ENCODE results near the gene ZNF12.

The ZNF12 gene

DNA sequence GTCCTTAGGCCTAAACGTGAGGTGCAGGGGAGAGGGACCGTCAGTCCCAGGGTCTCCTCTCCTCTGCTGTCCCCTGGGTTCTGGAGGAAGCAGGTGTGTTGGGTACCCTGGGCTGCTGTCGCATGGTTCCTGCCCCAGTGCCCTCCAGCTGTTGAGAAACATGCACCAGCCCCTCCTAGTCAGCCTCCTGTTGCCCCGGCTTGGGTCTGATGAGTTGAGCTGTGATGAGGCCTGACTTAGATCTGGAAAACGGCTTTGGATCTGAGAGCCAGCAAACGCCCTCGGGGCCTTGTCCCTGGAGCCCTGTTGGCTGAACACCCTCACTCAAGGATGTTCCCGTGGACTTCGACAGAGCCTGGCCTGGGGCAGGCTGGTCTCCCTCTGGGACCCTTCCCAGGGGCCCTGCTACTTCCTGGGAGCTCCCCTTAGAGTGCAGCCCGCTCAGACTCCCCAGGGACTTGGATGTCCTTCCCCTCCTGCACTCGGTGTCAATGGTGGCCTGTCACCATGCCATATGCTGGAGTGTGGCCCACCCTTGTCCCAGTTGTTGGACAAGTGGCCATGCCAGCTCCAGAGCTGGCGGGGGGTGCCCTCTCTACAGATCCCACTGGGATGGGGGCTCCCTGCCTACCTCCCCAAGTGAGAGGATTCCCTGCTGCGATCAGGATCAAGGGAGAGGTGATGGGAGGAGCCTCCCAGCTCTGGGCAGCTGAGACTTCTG, 57.3 kb downstream of the ZNF12 start:
- Histone ChIP-seq H3K4me3 (ENCODE audit: low read length) (no peak overlapping the region), H3K4me1 (ENCODE audit: control insufficient read depth, insufficient read depth, low read length) (no peaks in the 10 kb centered on the region), H3K27ac (ENCODE audit: low read depth, low read length) (no peak overlapping the region), H3K36me3 (ENCODE audit: control insufficient read depth, insufficient read depth, low read length) (peaks cover 35% of the 10 kb centered on the region), H3K9ac (ENCODE audit: low read length) (no peak overlapping the region), H3K27me3 (ENCODE audit: control insufficient read depth, insufficient read depth, low read length) (no peaks in the 10 kb centered on the region)

DNA sequence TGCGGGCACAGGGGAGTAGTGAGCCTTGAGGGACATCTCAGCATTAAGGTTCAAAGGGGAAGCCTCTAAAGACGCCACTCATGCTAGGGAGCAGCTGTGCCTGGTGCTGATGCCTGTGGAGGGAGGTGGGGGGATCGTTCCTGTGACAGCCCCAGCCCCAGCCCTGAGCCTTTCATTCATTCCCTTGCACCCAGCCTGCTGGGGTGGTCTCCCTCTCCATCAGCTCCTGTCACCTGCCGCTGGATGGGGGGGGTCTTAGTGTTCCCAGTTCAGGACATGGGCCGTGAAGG, 58.0 kb downstream of the ZNF12 start:
- Histone ChIP-seq H3K4me1 (ENCODE audit: control insufficient read depth, insufficient read depth, low read length) (no peaks in the 10 kb centered on the region), H3K4me3 (ENCODE audit: low read length) (no peak overlapping the region), H3K36me3 (ENCODE audit: control insufficient read depth, insufficient read depth, low read length) (peaks cover 37% of the 10 kb centered on the region), H3K9ac (ENCODE audit: low read length) (no peak overlapping the region), H3K27ac (ENCODE audit: low read depth, low read length) (no peak overlapping the region), H3K27me3 (ENCODE audit: control insufficient read depth, insufficient read depth, low read length) (no peaks in the 10 kb centered on the region)

DNA sequence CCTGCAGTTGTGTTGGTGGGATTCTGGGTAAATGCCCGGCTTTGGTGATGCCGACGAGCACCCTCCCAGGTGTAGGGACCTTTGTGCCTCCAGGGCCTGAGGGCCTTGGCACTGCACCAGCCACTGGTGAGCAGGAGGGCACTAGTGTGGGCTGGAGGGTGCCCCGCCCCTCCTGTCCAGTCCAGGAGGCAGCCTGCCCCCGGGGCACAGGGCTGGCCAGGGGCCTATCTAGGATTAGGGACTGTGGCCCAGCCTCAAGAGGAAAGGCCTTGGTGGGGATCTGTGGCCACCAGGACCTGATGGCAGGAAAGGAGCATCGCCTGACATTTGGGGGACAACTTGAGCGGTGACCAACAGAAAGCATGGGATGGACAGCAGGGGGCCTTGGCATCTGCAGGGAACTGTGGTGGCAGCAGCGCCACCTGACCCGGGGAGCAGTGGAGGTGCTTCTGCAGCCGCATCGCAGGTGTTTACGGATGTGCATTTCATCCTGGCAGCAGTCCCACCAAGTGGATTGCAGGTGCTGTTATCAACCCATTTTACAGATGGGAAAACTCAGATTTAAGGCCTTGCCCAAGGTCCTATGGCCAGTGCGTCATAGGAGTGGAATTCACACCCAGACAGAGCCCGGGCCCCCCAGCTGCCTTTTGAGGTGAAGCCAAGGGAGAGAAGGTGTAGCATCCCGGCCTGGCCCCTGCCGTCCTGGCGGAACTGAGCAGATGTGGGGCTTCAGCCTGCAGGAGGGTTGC, 58.5 kb downstream of the ZNF12 start:
- H3K4me1 ChIP-seq (ENCODE audit: control insufficient read depth, insufficient read depth, low read length): no peaks in the 10 kb centered on the region
- H3K27me3 ChIP-seq (ENCODE audit: control insufficient read depth, insufficient read depth, low read length): no peaks in the 10 kb centered on the region
- no peak overlapping the region for H3K4me3 ChIP-seq (ENCODE audit: low read length)
- no peak overlapping the region for H3K9ac ChIP-seq (ENCODE audit: low read length)
- no peak overlapping the region for H3K27ac ChIP-seq (ENCODE audit: low read depth, low read length)
- peaks cover 42% of the 10 kb centered on the region for H3K36me3 ChIP-seq (ENCODE audit: control insufficient read depth, insufficient read depth, low read length)

DNA sequence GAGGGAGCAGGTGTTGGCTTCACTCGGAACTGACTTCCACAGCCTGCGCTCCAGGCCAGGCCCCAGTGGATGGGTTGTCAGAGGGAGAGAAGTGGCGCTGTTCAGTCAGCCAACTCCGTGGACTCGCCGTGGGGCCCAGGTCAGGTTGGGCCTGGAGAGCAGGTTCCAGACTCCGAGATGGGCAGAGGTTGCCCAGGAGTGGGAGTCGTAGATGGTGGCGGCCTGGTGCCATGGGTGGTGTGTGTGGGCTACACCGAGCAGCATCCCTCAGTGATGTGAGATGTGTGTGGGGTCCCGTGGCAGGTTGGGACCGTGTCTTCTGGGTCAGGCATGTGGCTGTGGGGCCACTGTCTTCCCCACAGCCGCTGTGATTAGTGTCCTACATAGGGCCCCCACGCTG, 59.2 kb downstream of the ZNF12 start:
- Histone ChIP-seq H3K36me3 (ENCODE audit: control insufficient read depth, insufficient read depth, low read length) (peaks cover 40% of the 10 kb centered on the region), H3K27ac (ENCODE audit: low read depth, low read length) (no peak overlapping the region)

DNA sequence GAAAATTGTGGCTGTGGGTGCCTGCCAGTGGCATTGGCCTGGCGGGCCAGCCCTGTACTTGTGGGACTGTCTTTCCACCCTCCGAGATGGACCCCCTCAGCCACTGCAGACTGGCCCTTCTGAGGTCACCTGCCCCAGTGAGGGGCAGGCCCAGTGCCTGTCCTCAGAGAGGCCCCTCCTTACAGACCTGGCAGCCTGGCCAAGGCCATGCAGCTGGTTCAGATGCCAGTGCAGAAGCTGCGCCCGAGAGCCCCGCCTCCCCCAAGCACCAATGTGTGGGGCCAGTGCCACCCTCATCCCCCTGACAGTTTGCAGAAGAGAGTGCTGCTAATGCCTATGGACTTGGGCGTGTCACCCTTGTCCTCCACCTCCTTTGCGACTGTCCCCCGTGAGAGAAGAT, 59.7 kb downstream of the ZNF12 start:
- no peaks in the 10 kb centered on the region for H3K27me3 ChIP-seq (ENCODE audit: control insufficient read depth, insufficient read depth, low read length)
- H3K36me3 ChIP-seq (ENCODE audit: control insufficient read depth, insufficient read depth, low read length): peaks cover 42% of the 10 kb centered on the region
- H3K4me1 ChIP-seq (ENCODE audit: control insufficient read depth, insufficient read depth, low read length): no peaks in the 10 kb centered on the region
- no peak overlapping the region for H3K4me3 ChIP-seq (ENCODE audit: low read length)
- no peak overlapping the region for H3K27ac ChIP-seq (ENCODE audit: low read depth, low read length)
- no peak overlapping the region for H3K9ac ChIP-seq (ENCODE audit: low read length)

More for the DNA sequence above, 59.2 kb downstream of the ZNF12 start:
- Histone ChIP-seq H3K4me3 (ENCODE audit: low read length) (no peak overlapping the region), H3K9ac (ENCODE audit: low read length) (no peak overlapping the region), H3K27me3 (ENCODE audit: control insufficient read depth, insufficient read depth, low read length) (no peaks in the 10 kb centered on the region), H3K4me1 (ENCODE audit: control insufficient read depth, insufficient read depth, low read length) (no peaks in the 10 kb centered on the region)

DNA sequence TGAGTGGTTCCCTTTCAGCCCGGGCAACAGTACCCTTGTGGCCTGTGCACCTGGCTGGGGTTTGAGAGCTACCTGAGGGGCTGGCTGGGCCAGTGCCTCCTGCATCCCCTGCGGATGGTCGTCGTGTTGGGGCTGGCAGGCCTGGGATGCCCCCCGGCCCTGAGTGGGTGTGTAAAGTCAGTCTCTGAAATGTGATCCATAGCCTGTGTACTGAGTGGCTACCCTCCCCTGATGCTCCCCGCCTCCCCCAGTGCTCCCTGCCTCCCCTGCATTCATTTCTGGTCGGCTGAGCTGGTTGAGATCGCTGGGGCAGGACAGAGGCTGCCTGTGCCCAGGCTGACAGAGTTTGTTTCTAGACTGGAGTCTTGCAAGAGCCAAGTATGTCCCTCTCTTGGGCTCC, 60.3 kb downstream of the ZNF12 start:
- no peak overlapping the region for H3K9ac ChIP-seq (ENCODE audit: low read length)
- no peak overlapping the region for H3K27ac ChIP-seq (ENCODE audit: low read depth, low read length)
- H3K27me3 ChIP-seq (ENCODE audit: control insufficient read depth, insufficient read depth, low read length): no peaks in the 10 kb centered on the region
- H3K36me3 ChIP-seq (ENCODE audit: control insufficient read depth, insufficient read depth, low read length): peaks cover 41% of the 10 kb centered on the region
- no peaks in the 10 kb centered on the region for H3K4me1 ChIP-seq (ENCODE audit: control insufficient read depth, insufficient read depth, low read length)
- no peak overlapping the region for H3K4me3 ChIP-seq (ENCODE audit: low read length)

DNA sequence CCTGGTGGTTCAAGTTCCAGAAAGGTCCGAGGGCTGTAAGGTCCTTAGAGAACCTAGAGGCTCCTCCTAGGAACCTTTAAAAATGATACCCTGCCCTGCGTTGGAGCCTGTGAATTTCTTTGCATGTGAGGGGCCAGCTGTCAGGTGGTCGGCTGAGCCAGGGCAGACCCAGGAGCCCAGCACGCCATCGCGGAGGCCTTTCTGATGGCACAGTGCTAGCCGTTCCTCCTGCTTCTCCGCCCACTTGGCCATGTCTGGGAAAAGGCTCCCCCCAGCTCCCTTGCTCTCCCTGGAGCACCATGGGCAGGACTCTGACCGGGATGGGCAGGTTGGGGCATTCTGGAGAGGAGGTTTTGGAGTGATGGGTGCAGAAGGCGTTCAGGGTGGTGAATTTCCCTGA, 62.0 kb downstream of the ZNF12 start:
- Histone ChIP-seq H3K36me3 (ENCODE audit: control insufficient read depth, insufficient read depth, low read length) (peaks cover 41% of the 10 kb centered on the region), H3K27ac (ENCODE audit: low read depth, low read length) (no peak overlapping the region), H3K4me1 (ENCODE audit: control insufficient read depth, insufficient read depth, low read length) (no peaks in the 10 kb centered on the region), H3K4me3 (ENCODE audit: low read length) (no peak overlapping the region), H3K9ac (ENCODE audit: low read length) (no peak overlapping the region), H3K27me3 (ENCODE audit: control insufficient read depth, insufficient read depth, low read length) (no peaks in the 10 kb centered on the region)

DNA sequence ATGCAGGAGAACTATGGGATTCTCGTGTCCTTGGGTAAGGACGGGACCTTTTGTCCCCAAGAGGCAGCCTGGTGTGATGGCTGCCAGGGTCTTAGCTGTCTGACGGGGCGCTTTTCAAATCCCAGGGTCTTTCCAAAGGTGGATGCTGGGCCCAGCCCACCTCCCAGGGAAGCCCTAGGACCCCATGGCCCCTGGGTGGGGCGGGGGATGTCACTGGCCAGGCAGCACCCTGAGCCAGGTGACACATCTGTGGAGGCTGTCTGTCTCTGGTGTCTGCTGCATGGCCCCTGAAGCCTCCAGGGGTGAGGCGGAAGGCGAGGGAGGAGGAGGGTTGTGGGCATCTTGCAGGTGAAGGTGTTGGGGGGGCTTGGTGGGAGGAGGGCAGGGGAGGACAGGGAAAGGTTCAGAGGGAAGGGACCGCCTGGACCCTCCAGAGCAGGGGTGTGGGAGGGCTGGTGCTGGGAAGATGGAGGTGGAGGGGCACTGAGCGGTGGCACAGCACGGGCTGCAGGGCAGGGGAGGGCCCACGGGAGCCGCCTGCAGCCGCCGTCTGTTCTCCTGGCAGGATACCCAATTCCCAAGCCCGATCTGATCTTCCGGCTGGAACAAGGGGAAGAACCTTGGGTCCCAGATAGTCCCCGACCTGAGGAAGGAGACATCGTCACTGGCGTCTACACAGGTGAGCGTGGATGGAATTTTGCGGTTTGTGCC, 62.7 kb downstream of the ZNF12 start:
- Histone ChIP-seq H3K27ac (ENCODE audit: low read depth, low read length) (no peak overlapping the region), H3K27me3 (ENCODE audit: control insufficient read depth, insufficient read depth, low read length) (no peaks in the 10 kb centered on the region), H3K4me3 (ENCODE audit: low read length) (no peak overlapping the region), H3K36me3 (ENCODE audit: control insufficient read depth, insufficient read depth, low read length) (peaks cover 37% of the 10 kb centered on the region), H3K4me1 (ENCODE audit: control insufficient read depth, insufficient read depth, low read length) (no peaks in the 10 kb centered on the region), H3K9ac (ENCODE audit: low read length) (no peak overlapping the region)

DNA sequence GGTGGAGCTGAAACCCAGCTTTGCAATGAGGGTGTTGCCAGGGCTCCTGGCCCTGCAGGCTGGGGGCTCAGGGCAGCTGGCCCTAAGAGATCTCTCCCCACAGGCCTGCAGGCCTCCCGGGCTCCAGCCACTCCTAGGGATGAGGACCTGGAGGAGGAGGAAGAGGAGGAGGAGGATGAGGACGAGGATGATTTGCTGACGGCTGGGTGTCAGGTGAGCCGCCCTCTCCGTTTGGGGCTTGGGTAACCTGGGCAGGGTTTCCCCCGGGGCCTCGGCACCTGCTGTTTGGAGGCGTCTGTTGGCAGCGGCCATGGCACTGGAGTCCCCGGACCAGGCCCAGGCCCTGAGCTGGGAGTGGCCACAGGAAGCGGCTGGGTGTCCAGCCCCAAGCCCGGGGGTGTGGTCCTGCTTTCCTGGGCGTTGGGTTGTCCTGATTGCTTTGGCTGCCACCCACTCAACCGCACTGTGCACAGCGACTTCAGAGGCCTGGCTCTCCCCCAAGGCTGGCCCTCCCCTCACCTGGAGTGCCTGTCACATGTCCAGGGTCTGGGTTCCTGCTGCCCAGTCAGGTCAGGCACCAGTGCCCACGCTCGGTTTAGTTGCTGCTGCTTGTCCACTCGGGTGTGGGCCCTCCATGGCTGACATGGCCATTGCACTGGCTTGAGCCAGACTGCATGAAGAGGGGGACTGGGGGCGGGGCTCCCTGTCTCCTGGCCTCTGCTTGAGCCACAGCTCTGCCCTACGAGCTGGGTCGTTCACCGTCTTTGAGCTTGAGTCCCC, 63.7 kb downstream of the ZNF12 start:
- no peak overlapping the region for H3K9ac ChIP-seq (ENCODE audit: low read length)
- H3K27me3 ChIP-seq (ENCODE audit: control insufficient read depth, insufficient read depth, low read length): no peaks in the 10 kb centered on the region
- no peak overlapping the region for H3K4me3 ChIP-seq (ENCODE audit: low read length)
- H3K36me3 ChIP-seq (ENCODE audit: control insufficient read depth, insufficient read depth, low read length): peaks cover 27% of the 10 kb centered on the region
- H3K4me1 ChIP-seq (ENCODE audit: control insufficient read depth, insufficient read depth, low read length): no peaks in the 10 kb centered on the region
- H3K27ac ChIP-seq (ENCODE audit: low read depth, low read length): no peak overlapping the region

DNA sequence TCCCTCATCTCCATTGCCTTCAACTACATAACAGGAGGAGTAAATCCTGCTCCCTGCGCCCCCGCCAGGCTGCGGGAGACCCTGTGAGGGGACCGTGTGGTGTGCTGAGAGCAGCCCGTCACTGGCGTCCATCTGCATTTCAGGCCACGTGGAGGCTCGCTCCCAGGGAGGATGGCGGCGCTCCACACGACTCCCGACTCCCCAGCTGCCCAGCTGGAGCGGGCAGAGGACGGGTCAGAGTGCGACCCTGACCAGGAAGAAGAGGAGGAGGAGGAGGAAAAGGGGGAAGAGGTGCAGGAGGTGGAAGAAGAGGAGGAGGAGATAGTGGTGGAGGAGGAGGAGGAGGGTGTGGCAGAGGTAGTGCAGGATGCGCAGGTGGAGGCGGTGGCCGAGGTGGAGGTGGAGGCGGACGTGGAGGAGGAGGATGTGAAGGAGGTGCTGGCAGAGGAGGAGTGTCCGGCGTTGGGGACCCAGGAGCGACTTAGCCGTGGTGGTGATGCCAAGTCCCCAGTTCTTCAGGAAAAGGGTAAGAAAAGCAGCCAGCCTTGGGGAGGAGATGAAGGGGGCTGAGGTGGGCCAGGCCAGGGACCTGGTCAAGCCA, 64.4 kb downstream of the ZNF12 start:
- Histone ChIP-seq H3K36me3 (ENCODE audit: control insufficient read depth, insufficient read depth, low read length) (peaks cover 21% of the 10 kb centered on the region), H3K27me3 (ENCODE audit: control insufficient read depth, insufficient read depth, low read length) (no peaks in the 10 kb centered on the region), H3K4me3 (ENCODE audit: low read length) (no peak overlapping the region), H3K4me1 (ENCODE audit: control insufficient read depth, insufficient read depth, low read length) (no peaks in the 10 kb centered on the region), H3K27ac (ENCODE audit: low read depth, low read length) (no peak overlapping the region), H3K9ac (ENCODE audit: low read length) (no peak overlapping the region)

DNA sequence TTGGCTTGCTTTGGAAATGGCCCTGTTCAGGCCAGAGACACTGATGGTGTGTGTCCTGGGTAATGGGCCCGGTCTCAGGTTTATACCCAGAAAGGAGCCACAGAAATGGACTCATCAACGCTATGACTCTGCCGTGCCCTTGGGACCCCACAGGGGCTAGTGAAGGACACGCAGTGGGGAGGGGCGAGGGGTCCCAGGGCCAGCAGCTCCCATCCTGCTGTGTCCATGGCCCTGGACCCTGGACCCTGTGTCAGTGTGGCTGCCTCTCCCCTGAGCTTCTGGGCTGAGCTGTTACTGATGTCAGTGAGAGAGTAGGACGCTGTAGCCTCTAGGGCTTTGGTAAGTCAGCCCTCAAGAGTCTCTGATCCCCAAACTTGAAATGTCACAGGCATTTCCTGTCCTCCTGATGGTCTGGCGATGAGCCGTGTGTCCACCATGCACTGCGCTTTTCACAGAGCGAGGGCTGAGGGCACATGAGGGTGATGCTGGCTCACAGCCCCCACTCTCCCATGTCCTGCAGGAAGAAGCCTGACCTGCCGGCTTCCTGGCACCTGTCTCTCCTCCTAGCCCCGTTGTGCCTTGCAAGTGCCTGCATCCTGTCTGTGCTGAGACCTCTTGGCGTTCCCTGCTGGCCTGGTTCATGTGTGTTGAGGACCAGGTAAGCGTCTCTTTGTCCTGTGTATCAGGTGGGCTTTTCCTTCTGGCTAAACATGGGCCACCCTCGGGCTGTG, 65.3 kb downstream of the ZNF12 start:
- Histone ChIP-seq H3K4me1 (ENCODE audit: control insufficient read depth, insufficient read depth, low read length) (no peaks in the 10 kb centered on the region), H3K9ac (ENCODE audit: low read length) (no peak overlapping the region), H3K27ac (ENCODE audit: low read depth, low read length) (no peak overlapping the region), H3K27me3 (ENCODE audit: control insufficient read depth, insufficient read depth, low read length) (no peaks in the 10 kb centered on the region), H3K36me3 (ENCODE audit: control insufficient read depth, insufficient read depth, low read length) (peaks cover 20% of the 10 kb centered on the region), H3K4me3 (ENCODE audit: low read length) (no peak overlapping the region)
